ENCODE results near the gene PPP2R2B.

PPP2R2B gene

GRCh38 chr5:146821732-146822131 is 56.8 kb downstream of the PPP2R2B start:
- no peak for DNase-seq

- no peak for DNase-seq
Observed at GRCh38 chr5:146820987-146821386, 57.6 kb downstream of the PPP2R2B start.

- no peak for DNase-seq
Observed at GRCh38 chr5:146818822-146819221, 59.7 kb downstream of the PPP2R2B start.

GRCh38 chr5:146817973-146818372 is 60.6 kb downstream of the PPP2R2B start:
- DNase-seq, result no peak

- no peak for DNase-seq
Observed at GRCh38 chr5:146816775-146817387, 61.7 kb downstream of the PPP2R2B start.

- no peak for DNase-seq
Observed at GRCh38 chr5:146815411-146815810, 63.1 kb downstream of the PPP2R2B start.

- no peak for DNase-seq
Observed at GRCh38 chr5:146813346-146814157, 65.0 kb downstream of the PPP2R2B start.

- DNase-seq, result no peak
Observed at GRCh38 chr5:146805081-146805480, 73.5 kb downstream of the PPP2R2B start.

GRCh38 chr5:146802945-146803522 is 75.5 kb downstream of the PPP2R2B start:
- no peak for DNase-seq

- no peak for DNase-seq
Observed at GRCh38 chr5:146799671-146800070, 78.9 kb downstream of the PPP2R2B start.

- DNase-seq, result no peak
Observed at GRCh38 chr5:146799231-146799630, 79.3 kb downstream of the PPP2R2B start.

- DNase-seq, result peak; percentile 32
Observed at GRCh38 chr5:146797658-146798057, 80.9 kb downstream of the PPP2R2B start.

GRCh38 chr5:146796911-146797310 is 81.6 kb downstream of the PPP2R2B start:
- DNase-seq, result no peak

- DNase-seq, result no peak
Observed at GRCh38 chr5:146796144-146796543, 82.4 kb downstream of the PPP2R2B start.

GRCh38 chr5:146794326-146795029 is 84.1 kb downstream of the PPP2R2B start:
- DNase-seq, result no peak

- no peak for DNase-seq
Observed at GRCh38 chr5:146793709-146794108, 84.8 kb downstream of the PPP2R2B start.

GRCh38 chr5:146791471-146791870 is 87.1 kb downstream of the PPP2R2B start:
- DNase-seq, result no peak

- DNase-seq, result no peak
Observed at GRCh38 chr5:146789712-146790653, 88.6 kb downstream of the PPP2R2B start.

GRCh38 chr5:146788898-146789297 is 89.7 kb downstream of the PPP2R2B start:
- no peak for DNase-seq

GRCh38 chr5:146785065-146785464 is 93.5 kb downstream of the PPP2R2B start:
- no peak for DNase-seq

- DNase-seq, result no peak
Observed at GRCh38 chr5:146781157-146781556, 97.4 kb downstream of the PPP2R2B start.

- no peak for DNase-seq
Observed at GRCh38 chr5:146779211-146779869, 99.2 kb downstream of the PPP2R2B start.

Measured in NCI-H1105 (cell line).